Esophagus (tissue), 2 donors: ENCODE data around the gene STK40. TPM values are rescaled to one million over a fixed set of nuclear protein-coding genes. Genes with fewer than 3 reads are reported as not detected.

Source experiments
- H3K27ac ChIP-seq, 2 donors: one replicate each; pipeline ENCODE4 v1.5.1; 2013; ENCODE audit warnings: low read depth in 2 of 2, mild to moderate bottlenecking in 2 of 2, inconsistent platforms in 1 of 2, low read length in 1 of 2, moderate library complexity in 1 of 2
- H3K27me3 ChIP-seq, 2 donors: one replicate each; pipeline ENCODE4 v1.6.1; 2013; ENCODE audit warnings: low read length in 2 of 2, control low read depth in 1 of 2, mild to moderate bottlenecking in 1 of 2; ENCODE audit not compliant: insufficient read depth in 2 of 2, control insufficient read depth in 1 of 2
- H3K36me3 ChIP-seq, 2 donors: one replicate each; pipeline ENCODE4 v1.6.1; 2013; ENCODE audit warnings: low read length in 1 of 2; ENCODE audit not compliant: control insufficient read depth in 2 of 2, insufficient read depth in 2 of 2
- H3K4me1 ChIP-seq, 2 donors: one replicate each; pipeline ENCODE4 v1.6.1; 2013; ENCODE audit warnings: low read length in 1 of 2; ENCODE audit not compliant: control insufficient read depth in 2 of 2, insufficient read depth in 2 of 2
- H3K4me3 ChIP-seq, 2 donors: one replicate each; pipeline ENCODE4 v1.5.1; 2013; ENCODE audit warnings: low read length in 2 of 2, mild to moderate bottlenecking in 2 of 2, low read depth in 1 of 2, moderate library complexity in 1 of 2
- H3K9me3 ChIP-seq, 2 donors: one replicate each; pipeline ENCODE4 v1.6.1; 2013; ENCODE audit warnings: mild to moderate bottlenecking in 2 of 2, low read depth in 1 of 2, low read length in 1 of 2, moderate library complexity in 1 of 2; ENCODE audit not compliant: control insufficient read depth in 2 of 2, insufficient read depth in 1 of 2
- WGBS, 2 donors: extraction: QIAGEN DNeasy Blood & Tissue Kit; methylation state at CpG; one replicate each; pipeline ENCODE4 v1.1.7; 2013; 5-methylcytosine and 5-hydroxymethylcytosine counted together
- polyA plus RNA-seq, 2 donors: library from polyadenylated mRNA; stranded (reverse); fragments of 200-250 nt; gene quantifications; one replicate each; pipeline ENCODE4 v1.2.3, GENCODE V29; 2013
- donor health status: healthy with polysubstance abuse.
- donor health status: Bipolar disorder and iron deficiency.

Gene STK40
- polyA plus RNA-seq, 2 donors = 33.9 to 34.5 TPM

DNA sequence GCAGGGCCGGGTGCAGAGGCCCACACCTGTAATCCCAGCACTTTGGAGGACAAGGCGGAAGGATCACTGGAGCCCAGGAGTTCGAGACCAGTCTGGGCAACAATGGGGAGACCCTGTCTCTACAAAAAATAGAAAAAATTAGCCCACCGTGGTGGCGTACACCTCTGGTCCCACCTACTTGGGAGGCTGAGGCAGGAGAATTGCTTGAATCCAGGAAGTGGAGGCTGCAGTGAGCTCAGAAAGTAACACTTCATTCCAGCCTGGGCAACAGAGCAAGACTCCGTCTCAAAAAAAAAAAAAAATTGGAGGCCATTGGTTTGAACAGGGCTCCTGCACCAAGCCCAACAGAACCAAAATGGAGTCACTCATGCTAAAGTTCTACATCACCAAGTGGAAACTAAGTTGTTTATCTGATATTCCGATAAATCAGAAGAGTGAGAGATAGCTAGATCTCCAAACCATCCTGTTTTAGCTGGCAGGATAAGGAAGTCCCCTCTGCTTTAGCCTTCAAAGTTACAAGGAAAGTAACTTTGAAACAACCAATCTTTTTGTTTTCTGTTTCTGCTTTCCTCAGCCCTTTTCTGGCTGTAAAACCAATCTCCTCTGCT is 12.8 kb upstream of the STK40 start:
- no peaks in the 10 kb centered on the region for H3K27me3 ChIP-seq
- H3K36me3 ChIP-seq = peaks cover 4 to 5% of the 10 kb centered on the region in 2 donors
- H3K9me3 ChIP-seq = no peaks in the 10 kb centered on the region
- H3K27ac ChIP-seq = no peak overlapping the region
- H3K4me3 ChIP-seq = no peak overlapping the region
- WGBS, 2 donors = 86 to 88% methylated on average over 7 of the region's 7 CpGs
- peaks cover 0 to 10% of the 10 kb centered on the region in 2 donors for H3K4me1 ChIP-seq

GRCh38 chr1:36397378-36398230 is 11.9 kb upstream of the STK40 start, which contains the start of gene LSM10:
LSM10 (minus strand) TSS chr1:36397908; CDS start chr1:36394129, 3,779 bp downstream.
- Histone ChIP-seq H3K27ac (peak within 1 kb of the TSS; percentile 93 to 99), H3K4me1 (peaks cover 0 to 10% of the 10 kb centered on the region in 2 donors), H3K36me3 (peaks cover 4 to 10% of the 10 kb centered on the region in 2 donors), H3K9me3 (no peaks in the 10 kb centered on the region), H3K4me3 (peak within 1 kb of the TSS; percentile 75 to 78), H3K27me3 (no peaks in the 10 kb centered on the region)
- WGBS, 2 donors = 0 to 1% methylated on average over 60 of the region's 60 CpGs

- Histone ChIP-seq H3K36me3 (peaks cover 4 to 10% of the 10 kb centered on the region in 2 donors), H3K27me3 (no peaks in the 10 kb centered on the region), H3K27ac (peak overlapping the region; percentile 93 to 99), H3K4me1 (peaks cover 0 to 10% of the 10 kb centered on the region in 2 donors), H3K9me3 (no peaks in the 10 kb centered on the region), H3K4me3 (peak overlapping the region; percentile 75 to 78)
- 3% methylated on average over 5 of the region's 5 CpGs for WGBS, 2 donors
Observed at GRCh38 chr1:36397083-36397377, 11.3 kb upstream of the STK40 start.

DNA sequence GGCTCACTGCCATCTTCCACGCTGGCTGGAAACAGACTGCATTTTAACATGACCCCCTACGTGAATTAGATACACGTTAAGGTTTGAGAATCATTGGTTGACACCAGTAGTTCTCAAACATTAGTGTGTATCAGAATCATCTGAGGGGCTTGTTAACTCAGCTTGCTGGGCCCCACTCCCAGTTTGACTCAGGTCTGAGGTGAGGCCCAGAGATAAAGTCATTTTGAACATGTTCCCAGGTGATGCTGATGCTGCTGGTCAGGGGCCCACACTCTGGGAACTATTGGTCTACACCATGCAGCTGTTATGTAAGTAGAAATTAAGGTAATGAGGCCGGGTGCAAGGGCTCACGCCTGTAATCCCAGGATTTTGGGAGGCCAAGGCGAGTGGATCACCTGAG is 10.6 kb upstream of the STK40 start:
- WGBS, 2 donors = 78 to 79% methylated on average over 6 of the region's 6 CpGs
- H3K4me1 ChIP-seq = peaks cover 0 to 8% of the 10 kb centered on the region in 2 donors
- peaks cover 4 to 13% of the 10 kb centered on the region in 2 donors for H3K36me3 ChIP-seq
- no peak overlapping the region for H3K27ac ChIP-seq
- H3K4me3 ChIP-seq = no peak overlapping the region
- H3K27me3 ChIP-seq = no peaks in the 10 kb centered on the region
- H3K9me3 ChIP-seq = no peaks in the 10 kb centered on the region

- 95% methylated on average over 19 of the region's 19 CpGs for WGBS, 2 donors
- H3K9me3 ChIP-seq = no peaks in the 10 kb centered on the region
- no peaks in the 10 kb centered on the region for H3K27me3 ChIP-seq
- H3K4me3 ChIP-seq = no peak overlapping the region
- H3K36me3 ChIP-seq = peaks cover 4 to 18% of the 10 kb centered on the region in 2 donors
- peaks cover 0 to 4% of the 10 kb centered on the region in 2 donors for H3K4me1 ChIP-seq
- H3K27ac ChIP-seq = no peak overlapping the region
Observed at GRCh38 chr1:36393686-36394085, 8.0 kb upstream of the STK40 start.

DNA sequence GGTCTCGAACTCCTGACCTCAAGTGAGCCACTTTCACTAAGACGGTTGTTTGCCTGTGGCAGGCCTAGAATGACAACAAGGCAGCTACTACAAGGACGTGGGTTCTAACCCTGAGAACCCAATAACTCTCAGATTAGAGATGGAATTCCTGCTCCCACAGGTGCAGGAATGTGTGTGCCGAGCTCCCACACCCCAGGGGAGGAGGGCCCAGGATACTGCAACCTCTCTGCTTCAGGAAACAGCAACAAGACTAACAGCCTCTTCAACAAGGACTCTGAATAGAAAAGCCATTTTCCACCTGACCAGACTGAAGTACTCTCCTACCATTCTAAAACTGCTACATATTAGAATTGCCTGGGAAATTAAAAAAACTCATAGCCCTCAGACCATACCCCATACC is 7.1 kb upstream of the STK40 start:
- Histone ChIP-seq H3K4me1 (peaks cover 0 to 5% of the 10 kb centered on the region in 2 donors), H3K27ac (no peak overlapping the region), H3K27me3 (no peaks in the 10 kb centered on the region), H3K9me3 (no peaks in the 10 kb centered on the region), H3K4me3 (no peak overlapping the region), H3K36me3 (peaks cover 4 to 18% of the 10 kb centered on the region in 2 donors)
- WGBS, 2 donors = 89 to 91% methylated on average over 4 of the region's 4 CpGs

- Histone ChIP-seq H3K9me3 (no peaks in the 10 kb centered on the region), H3K27ac (no peak overlapping the region)
Observed at GRCh38 chr1:36391271-36391670, 5.5 kb upstream of the STK40 start.

GRCh38 chr1:36390411-36390810 is 4.7 kb upstream of the STK40 start:
- peak overlapping the region in 1 of 2 donors; percentile 24 for H3K27ac ChIP-seq
- H3K4me3 ChIP-seq = no peak overlapping the region
- H3K9me3 ChIP-seq = no peaks in the 10 kb centered on the region
- WGBS, 2 donors = 73 to 79% methylated on average over 2 of the region's 2 CpGs
- no peaks in the 10 kb centered on the region for H3K27me3 ChIP-seq
- peaks cover 4 to 18% of the 10 kb centered on the region in 2 donors for H3K36me3 ChIP-seq
- H3K4me1 ChIP-seq = peaks cover 0 to 8% of the 10 kb centered on the region in 2 donors

More at GRCh38 chr1:36391271-36391670, 5.5 kb upstream of the STK40 start:
- Histone ChIP-seq H3K4me3 (no peak overlapping the region), H3K4me1 (peaks cover 0 to 8% of the 10 kb centered on the region in 2 donors), H3K27me3 (no peaks in the 10 kb centered on the region), H3K36me3 (peaks cover 4 to 18% of the 10 kb centered on the region in 2 donors)
- 93 to 96% methylated on average over 8 of the region's 8 CpGs for WGBS, 2 donors

DNA sequence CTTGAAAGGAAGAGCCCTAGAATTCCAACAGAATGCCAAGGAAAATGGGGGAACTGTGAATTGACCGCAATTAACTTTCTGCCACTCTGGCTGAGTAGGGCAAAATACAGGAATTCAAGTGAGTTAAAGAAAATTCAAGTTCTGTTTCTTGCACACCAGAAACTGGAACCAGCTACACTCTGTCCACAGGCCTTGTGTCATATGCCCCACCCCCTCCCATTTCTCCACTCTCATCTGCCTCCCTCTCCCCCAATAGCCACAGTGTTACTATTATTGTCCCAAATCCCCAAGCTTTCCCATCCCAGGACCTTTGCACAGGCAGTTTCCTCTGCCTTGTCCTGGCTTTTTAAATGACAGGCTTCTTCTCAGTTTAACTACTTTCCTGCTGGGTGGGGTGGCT is 4.3 kb upstream of the STK40 start:
- 87 to 96% methylated on average over 1 of the region's 1 CpG for WGBS, 2 donors

More for the DNA sequence above, 4.3 kb upstream of the STK40 start:
- peaks cover 4 to 18% of the 10 kb centered on the region in 2 donors for H3K36me3 ChIP-seq
- no peaks in the 10 kb centered on the region for H3K27me3 ChIP-seq
- peak overlapping the region in 1 of 2 donors; percentile 24 for H3K27ac ChIP-seq
- no peaks in the 10 kb centered on the region for H3K9me3 ChIP-seq
- peaks cover 0 to 8% of the 10 kb centered on the region in 2 donors for H3K4me1 ChIP-seq
- H3K4me3 ChIP-seq = no peak overlapping the region
